HG03432 (cell line): Measurements from ENCODE around the gene PITX1.
"Not testable (repeated sequence)": the region's sequence is repeated elsewhere in the genome, so short reads cannot be mapped to it uniquely, and the experiment has no call there.

Experiments
- ATAC-seq: cut with Tn5 transposase; IDR thresholded peaks from one replicate; pipeline ENCODE4 v1.9.1; 2021; ENCODE audit warnings: mild to moderate bottlenecking, moderate library complexity; ENCODE audit not compliant: unreplicated experiment

PITX1 gene

DNA sequence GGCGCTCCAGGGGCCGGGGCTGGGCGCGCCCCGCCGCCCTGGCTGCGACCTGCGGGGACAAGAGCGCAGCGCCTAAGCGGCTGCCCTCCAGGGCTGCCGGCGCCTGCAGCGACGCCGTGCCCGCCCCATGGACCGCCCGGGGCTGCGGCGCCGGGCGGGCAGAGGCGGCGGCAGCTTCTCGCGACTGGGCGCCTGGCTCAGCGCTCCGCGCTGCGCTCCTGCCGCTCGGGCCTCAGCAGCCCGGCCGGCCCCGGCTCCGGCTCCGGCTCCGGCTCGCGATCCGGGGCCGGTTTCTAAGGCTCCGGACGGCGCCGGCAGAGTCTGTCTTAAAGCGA, at the start of gene PITX1:
TSS of gene PITX1 (minus strand) at position 328 of the 335 bp plus-strand sequence. CDS start 347 bp downstream, outside the sequence.
- peak; percentile 25 for ATAC-seq

DNA sequence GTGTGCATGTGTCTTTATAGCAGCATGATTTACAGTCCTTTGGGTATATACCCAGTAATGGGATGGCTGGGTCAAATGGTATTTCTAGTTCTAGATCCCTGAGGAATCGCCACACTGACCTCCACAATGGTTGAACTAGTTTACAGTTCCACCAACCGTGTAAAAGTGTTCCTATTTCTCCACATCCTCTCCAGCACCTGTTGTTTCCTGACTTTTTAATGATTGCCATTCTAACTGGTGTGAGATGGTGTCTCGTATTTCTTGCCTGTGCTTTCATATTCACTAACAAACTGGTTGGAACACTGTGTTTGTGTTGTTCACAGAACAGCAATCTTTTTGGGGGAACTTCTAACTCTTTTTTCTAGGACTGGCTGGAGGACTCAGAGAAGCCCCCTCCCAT, 49.3 kb upstream of the PITX1 start:
- ATAC-seq: not testable (repeated sequence)

- no peak for ATAC-seq
Measured at GRCh38 chr5:135081240-135081639, 47.2 kb upstream of the PITX1 start.

DNA sequence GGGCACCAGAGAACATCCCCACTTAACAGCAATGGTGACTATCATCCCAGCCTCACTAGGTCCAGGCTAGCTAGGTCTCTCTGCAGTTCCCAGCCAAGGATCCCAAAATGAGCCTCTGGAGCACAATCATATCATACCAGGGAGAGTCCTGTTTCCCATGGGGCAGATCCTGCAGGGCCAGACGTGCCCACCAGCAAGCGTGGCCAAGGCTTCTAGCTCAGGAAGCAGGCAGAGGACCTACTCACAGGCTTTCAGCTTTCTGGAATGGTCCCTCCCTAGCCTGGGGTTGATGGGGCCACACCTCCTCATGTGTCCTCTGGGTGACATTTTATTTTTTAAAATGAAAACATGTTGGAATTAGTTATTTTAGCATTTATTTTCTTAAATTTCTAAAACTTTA, 45.7 kb upstream of the PITX1 start:
- no peak for ATAC-seq

GRCh38 chr5:135079099-135079681, 45.2 kb upstream of the PITX1 start:
- no peak for ATAC-seq

DNA sequence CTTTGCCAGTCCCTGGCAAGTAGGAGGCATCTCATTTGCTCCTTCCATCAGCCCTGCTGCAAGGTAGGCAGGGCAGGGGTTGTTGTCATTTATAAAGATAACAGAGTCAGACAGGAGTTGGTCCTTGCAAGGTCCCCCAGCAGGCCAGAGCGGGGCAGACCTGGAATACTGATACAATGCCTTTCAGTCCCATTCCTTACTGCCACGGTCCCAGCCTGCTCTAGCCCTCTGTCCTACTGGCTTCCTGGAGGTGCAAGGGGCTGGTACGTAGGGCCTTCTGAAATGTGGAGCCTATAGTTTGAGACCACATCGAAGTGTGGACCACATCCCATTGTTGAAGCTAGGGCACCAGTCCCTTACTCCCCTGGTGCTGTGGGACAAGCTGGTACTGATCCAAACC, 42.8 kb upstream of the PITX1 start:
- no peak for ATAC-seq

GRCh38 chr5:135076051-135076491, 42.0 kb upstream of the PITX1 start:
- no peak for ATAC-seq

- no peak for ATAC-seq
Measured at GRCh38 chr5:135075621-135076020, 41.6 kb upstream of the PITX1 start.

DNA sequence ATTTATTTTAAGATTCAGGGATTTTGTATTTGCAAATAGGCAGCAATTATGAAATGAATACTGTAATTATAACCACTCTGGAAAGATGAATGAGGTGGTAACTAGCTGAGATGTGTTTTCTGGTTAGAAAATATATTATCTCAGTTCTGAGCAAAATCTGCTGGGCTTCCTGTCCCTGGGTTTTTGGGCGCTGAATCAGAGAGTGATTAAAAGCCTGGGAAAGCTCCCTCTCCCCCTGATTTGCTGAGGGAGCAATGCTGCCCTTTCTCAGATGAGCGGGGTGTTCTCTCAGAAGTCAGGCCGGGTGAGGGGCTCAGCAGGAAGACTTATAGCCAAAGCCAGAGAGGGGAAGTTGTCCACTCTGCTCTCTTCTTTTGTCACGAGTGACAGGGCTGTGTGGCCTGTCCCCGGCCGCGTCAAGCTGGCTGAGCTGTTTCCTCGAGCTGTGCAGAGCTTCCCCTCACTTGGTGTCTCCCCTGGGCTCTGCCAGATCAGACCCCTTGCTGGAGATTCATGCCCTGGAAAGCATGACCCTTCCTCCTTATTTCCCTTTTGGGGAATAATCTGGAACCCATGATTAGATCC, 39.8 kb upstream of the PITX1 start:
- no peak for ATAC-seq

- no peak for ATAC-seq
Measured at GRCh38 chr5:135072387-135073281, 38.6 kb upstream of the PITX1 start.

DNA sequence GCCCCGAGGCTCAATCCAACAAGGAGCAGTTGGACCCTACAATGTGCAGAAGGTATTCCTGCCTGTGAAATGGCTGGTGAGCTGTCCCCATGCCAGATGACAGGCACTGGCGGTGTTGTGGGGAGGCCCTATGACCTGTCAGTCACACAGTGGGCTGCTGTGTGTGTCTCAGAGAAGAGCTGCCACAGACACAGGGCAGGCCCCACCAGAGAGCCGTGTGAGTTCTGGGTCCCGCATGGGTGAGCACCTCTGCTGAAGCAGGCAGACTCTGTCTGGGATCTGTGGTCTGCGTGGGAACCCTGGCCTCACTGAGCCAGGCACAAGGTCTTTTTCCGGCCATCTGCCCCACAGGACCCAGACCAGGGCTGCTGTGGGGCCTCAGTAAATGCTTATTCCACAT, 37.3 kb upstream of the PITX1 start:
- ATAC-seq: no peak

GRCh38 chr5:135069895-135070657, 36.0 kb upstream of the PITX1 start:
- no peak for ATAC-seq

GRCh38 chr5:135069016-135069770, 35.2 kb upstream of the PITX1 start:
- no peak for ATAC-seq

DNA sequence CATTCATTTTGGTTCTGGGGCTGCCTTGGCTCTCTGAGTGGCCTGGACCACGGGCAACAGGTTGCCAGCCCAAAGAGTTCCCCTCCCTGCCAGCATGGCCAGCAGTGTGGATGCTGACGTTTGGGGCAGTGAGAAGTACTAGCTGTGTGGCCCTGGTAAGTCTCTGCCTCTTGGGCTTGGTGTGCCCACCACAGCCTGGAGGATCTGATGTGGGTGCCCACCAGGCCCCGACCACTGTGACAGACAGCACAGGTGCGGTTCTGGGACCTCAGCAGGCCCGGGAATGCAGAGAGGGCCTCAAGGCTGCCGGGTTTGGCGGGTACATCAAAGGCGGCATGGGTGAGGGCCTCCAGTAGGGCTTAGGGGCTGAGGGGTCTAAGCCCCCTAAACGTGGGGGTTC, 33.6 kb upstream of the PITX1 start:
- no peak for ATAC-seq

DNA sequence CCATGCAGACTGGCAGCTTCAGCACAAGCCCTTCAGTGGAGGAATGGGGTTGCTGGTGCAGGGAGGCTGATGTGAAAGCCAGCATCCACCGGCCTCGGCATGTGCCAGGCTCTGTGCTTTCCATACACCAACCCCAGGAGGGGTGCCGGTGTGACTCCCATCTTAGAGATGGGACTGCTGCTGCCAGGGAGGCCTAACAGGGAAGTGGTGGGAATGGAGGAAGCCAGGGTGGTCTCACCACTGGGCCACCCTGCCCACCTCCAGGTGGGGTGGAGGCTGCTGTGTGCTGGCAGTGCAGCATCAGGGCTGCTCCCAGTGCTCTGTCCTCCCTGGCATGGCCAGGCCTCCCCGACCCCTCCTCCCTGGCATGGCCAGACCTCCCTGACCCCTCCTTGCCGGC, 32.8 kb upstream of the PITX1 start:
- ATAC-seq: no peak

DNA sequence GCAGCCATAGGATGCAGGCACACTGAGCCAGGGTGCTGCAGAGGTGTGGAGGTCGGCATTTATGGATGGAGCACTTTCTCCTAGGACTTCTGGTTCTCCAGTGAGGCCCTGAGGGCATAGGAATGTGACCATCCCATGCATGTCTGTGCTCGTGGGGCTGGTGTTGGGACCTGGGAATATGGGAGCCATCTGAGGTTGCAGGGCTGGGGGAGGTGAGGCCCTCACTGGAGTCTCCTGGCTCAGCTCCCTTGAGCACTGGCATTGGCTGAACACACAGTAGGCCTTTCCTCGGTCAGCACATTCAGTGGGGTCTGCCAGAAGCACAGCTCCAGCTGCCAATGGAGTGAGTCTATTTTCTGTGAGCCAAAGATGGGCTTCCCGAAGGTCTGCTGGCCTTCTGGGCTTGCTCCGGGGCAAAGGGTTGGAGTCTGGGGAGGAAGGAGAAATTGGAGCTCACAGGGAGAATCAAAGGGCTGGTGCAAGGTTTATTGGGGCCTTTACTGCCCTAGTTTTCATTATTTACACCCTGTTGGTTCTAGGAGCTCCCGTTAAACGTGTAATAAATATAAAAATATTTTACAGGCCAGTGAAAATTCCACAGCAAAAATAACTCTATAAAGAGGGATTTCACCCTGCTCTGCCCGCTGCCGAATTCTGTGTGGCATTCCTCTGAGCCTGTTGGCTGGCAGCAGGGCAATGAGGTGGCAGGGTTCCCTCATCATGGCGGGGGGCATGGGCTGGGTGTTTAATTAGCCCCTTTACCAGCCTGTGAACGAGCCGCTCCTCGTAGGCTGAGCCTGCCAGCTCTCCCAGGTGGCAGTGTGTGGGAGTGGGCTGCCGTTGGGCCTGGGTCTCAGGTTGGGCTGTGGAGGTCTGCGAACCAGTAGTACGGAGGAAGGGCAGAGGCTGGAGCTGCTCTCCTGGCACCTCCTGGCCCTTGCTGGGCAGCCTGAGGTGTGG, 31.6 kb upstream of the PITX1 start:
- no peak for ATAC-seq

DNA sequence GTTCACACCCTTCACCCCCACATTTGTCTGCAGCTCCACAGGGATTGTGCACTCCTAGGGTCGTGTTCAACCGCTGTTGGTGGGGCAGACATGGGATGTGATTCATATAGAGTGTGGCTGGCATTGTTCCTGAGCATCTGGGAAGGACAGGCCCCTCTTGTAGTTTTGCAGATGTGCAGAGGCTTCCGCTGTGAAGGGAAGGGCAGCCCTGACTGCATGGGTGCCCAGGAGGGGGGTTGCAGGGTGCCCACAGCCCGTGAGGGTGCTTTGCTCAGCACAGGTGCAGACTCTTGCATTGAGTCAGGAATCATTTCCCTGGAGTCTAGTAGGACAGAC, 30.2 kb upstream of the PITX1 start:
- ATAC-seq: no peak

DNA sequence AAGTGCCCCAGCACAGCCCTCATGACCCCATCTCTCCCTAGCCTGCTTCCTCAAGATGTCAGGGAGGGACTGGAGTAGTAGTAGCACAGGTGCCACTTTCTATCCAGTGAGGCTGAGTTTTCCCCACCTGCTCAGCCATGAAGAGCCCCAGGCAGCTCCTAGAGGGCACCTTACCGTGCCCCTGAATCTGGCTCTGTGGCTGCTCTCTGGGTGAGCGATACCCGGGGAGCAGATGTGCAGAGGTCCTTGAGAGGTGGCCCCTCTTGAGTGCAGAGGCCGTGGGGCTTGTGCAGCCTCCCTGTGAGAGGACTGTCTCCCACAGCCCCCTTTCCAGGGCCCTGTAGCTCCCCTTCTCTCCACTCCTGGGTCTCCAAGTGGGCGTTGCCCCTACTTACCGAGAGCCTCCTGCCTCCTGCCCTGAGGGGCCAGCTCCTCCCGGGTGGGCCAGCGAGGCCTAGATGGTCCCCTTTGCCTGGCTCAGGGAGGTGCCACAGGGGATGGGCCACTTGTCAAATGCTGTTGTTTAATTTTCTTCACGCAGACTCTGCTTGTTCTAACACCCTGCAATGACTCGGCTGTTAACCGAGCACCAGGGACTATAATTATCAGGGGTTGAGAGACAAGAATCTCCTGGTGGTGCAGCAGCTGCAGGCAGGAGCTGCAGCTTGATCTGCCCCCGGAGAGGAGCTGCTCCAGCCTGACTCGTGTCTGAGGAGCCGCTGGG, 29.6 kb upstream of the PITX1 start:
- no peak for ATAC-seq

DNA sequence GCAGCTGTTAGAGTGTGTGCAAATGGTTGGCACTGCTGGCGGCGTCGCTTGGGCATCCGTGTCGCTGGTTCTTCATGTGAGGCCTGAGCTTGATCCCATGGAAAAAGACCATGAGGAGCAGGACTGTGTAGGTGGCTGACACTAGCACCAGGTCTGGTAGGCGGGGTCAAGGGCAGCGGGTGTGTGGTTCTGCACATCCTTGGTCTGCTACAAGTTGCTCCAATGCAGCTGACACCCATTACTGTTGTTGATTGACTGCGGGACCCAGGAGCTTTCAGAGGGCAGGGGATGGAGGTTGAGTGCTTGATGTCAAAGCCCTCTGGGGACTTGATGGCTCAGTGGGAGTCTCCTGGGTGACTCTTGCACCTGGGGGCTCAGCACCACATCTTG, 29.0 kb upstream of the PITX1 start:
- ATAC-seq: no peak
